GM19099 (cell line): ENCODE data around the gene TMIGD3.

Experiments
- POLR2A ChIP-seq: IDR thresholded peaks from 3 replicates; pipeline ENCODE4 v1.6.1; 2011; ENCODE audit warnings: low read depth; ENCODE audit not compliant: insufficient read length; ENCODE audit errors: extremely low read depth

The TMIGD3 gene

GRCh38 chr1:111487133-111487532 lies 16.3 kb downstream of the TMIGD3 start:
- no peak for TF ChIP-seq POLR2A

GRCh38 chr1:111486431-111486830 lies 17.0 kb downstream of the TMIGD3 start:
- TF ChIP-seq POLR2A: no peak

- TF ChIP-seq POLR2A: no peak
These were observed 18.9 kb downstream of the TMIGD3 start for GRCh38 chr1:111484391-111485026.

- TF ChIP-seq POLR2A: no peak
These were observed 19.6 kb downstream of the TMIGD3 start for GRCh38 chr1:111483876-111484275.

GRCh38 chr1:111483166-111483565 lies 20.3 kb downstream of the TMIGD3 start:
- TF ChIP-seq POLR2A: no peak

- TF ChIP-seq POLR2A: no peak
These were observed 21.8 kb downstream of the TMIGD3 start for GRCh38 chr1:111481387-111482221.

- no peak for TF ChIP-seq POLR2A
These were observed 22.8 kb downstream of the TMIGD3 start for GRCh38 chr1:111480674-111481073.

GRCh38 chr1:111476761-111477309 lies 26.6 kb downstream of the TMIGD3 start:
- TF ChIP-seq POLR2A: no peak

- no peak for TF ChIP-seq POLR2A
These were observed 27.2 kb downstream of the TMIGD3 start for GRCh38 chr1:111476214-111476613.

- no peak for TF ChIP-seq POLR2A
These were observed 27.7 kb downstream of the TMIGD3 start for GRCh38 chr1:111475701-111476100.

- TF ChIP-seq POLR2A: no peak
These were observed 28.9 kb downstream of the TMIGD3 start for GRCh38 chr1:111474521-111474920.

GRCh38 chr1:111474106-111474505 lies 29.3 kb downstream of the TMIGD3 start:
- no peak for TF ChIP-seq POLR2A

- TF ChIP-seq POLR2A: no peak
These were observed 31.9 kb downstream of the TMIGD3 start for GRCh38 chr1:111471538-111471937.

GRCh38 chr1:111471012-111471411 lies 32.4 kb downstream of the TMIGD3 start:
- no peak for TF ChIP-seq POLR2A

- TF ChIP-seq POLR2A: no peak
These were observed 32.8 kb downstream of the TMIGD3 start for GRCh38 chr1:111470596-111470995.

- TF ChIP-seq POLR2A: no peak
These were observed 33.9 kb downstream of the TMIGD3 start for GRCh38 chr1:111469539-111469938.

GRCh38 chr1:111468717-111469100 lies 34.7 kb downstream of the TMIGD3 start:
- TF ChIP-seq POLR2A: no peak
